A549 (cell line): ENCODE data around the gene RAB11FIP4.

Source experiments
- EHMT2 ChIP-seq: fragments of 200-600 bp; sonication (generic); IDR thresholded peaks from 2 replicates; pipeline ENCODE4 v1.6.1; 2016; ENCODE audit warnings: antibody characterized with exemption, low read depth, mild to moderate bottlenecking, moderate library complexity
- HEYL ChIP-seq: fragments of 250-450 bp; sonication (Bioruptor Pico); IDR thresholded peaks from 2 replicates; pipeline ENCODE4 v1.8.0; 2021; ENCODE audit warnings: mild to moderate bottlenecking, moderate library complexity
- HOXA7 ChIP-seq: fragments of 250-450 bp; sonication (Bioruptor Pico); IDR thresholded peaks from 2 replicates; pipeline ENCODE4 v1.5.0; 2020; ENCODE audit warnings: mild to moderate bottlenecking, moderate library complexity
- MAZ ChIP-seq: fragments of 150-350 bp; IDR thresholded peaks from 2 replicates; pipeline ENCODE4 v1.6.1; 2014; ENCODE audit warnings: antibody characterized with exemption, low read depth, low read length, borderline replicate concordance
- POLR2A ChIP-seq: IDR thresholded peaks from 2 replicates; pipeline ENCODE4 v1.6.1; 2012; ENCODE audit warnings: mild to moderate bottlenecking, low read length
- RNF2 ChIP-seq: fragments of 200-600 bp; sonication (generic); IDR thresholded peaks from 2 replicates; pipeline ENCODE4 v1.6.1; 2016; ENCODE audit warnings: low read depth, mild to moderate bottlenecking, antibody characterized with exemption, moderate library complexity, borderline replicate concordance
- TFCP2L1 ChIP-seq: fragments of 250-450 bp; sonication (Bioruptor Pico); IDR thresholded peaks from 2 replicates; pipeline ENCODE4 v1.5.0; 2021; ENCODE audit warnings: mild to moderate bottlenecking
- ZC3H11A ChIP-seq: fragments of 450-650 bp; IDR thresholded peaks from 2 replicates; pipeline ENCODE4 v1.6.1; 2014; ENCODE audit warnings: antibody characterized with exemption, mild to moderate bottlenecking
- ZFP36 ChIP-seq: fragments of 450-650 bp; IDR thresholded peaks from 2 replicates; pipeline ENCODE4 v1.6.1; 2014; ENCODE audit warnings: borderline replicate concordance; ENCODE audit not compliant: partially characterized antibody
- TF ChIP-seq, protein P1 (sequence below): fragments of >200 bp; sonication (Bioruptor Twin); formaldehyde crosslinking; IDR thresholded peaks from 3 replicates; pipeline ENCODE4 v1.5.1; 2016
- TF ChIP-seq, protein P2 (sequence below): fragments of 150-350 bp; IDR thresholded peaks from 2 replicates; pipeline ENCODE4 v1.6.1; 2014; ENCODE audit warnings: low read depth, mild to moderate bottlenecking, low read length
- TF ChIP-seq, protein P3 (sequence below): fragments of 450-650 bp; IDR thresholded peaks from 2 replicates; pipeline ENCODE4 v1.6.1; 2014; ENCODE audit warnings: antibody characterized with exemption

DNA sequence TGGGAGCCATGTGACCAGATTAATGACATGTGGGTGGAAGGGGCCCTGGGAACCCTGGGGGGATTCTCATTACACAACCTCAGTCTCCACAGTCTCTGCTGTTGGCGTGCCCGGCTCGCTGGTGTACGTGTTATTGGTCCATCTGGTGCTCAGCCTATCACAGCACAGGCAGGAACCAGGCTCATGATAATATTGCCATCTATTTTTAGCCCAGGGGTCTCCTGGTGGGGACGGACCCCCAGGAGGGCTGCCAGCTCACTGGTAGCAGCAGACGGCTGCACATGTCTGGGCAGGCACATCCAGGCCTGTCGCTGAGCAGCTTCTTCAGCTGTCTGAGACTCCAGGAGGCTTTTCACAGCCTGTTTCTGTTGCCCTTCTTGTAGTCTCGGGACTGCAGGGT, 123.8 kb downstream of the RAB11FIP4 start:
- TF ChIP-seq, protein P1, sequence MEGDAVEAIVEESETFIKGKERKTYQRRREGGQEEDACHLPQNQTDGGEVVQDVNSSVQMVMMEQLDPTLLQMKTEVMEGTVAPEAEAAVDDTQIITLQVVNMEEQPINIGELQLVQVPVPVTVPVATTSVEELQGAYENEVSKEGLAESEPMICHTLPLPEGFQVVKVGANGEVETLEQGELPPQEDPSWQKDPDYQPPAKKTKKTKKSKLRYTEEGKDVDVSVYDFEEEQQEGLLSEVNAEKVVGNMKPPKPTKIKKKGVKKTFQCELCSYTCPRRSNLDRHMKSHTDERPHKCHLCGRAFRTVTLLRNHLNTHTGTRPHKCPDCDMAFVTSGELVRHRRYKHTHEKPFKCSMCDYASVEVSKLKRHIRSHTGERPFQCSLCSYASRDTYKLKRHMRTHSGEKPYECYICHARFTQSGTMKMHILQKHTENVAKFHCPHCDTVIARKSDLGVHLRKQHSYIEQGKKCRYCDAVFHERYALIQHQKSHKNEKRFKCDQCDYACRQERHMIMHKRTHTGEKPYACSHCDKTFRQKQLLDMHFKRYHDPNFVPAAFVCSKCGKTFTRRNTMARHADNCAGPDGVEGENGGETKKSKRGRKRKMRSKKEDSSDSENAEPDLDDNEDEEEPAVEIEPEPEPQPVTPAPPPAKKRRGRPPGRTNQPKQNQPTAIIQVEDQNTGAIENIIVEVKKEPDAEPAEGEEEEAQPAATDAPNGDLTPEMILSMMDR, result no peak
- TF ChIP-seq POLR2A (no peak), HOXA7 (no peak), ZC3H11A (no peak), EHMT2 (no peak), RNF2 (no peak), HEYL (CRISPR knock-in tag) (no peak), ZFP36 (no peak), MAZ (no peak), TFCP2L1 (CRISPR knock-in tag) (no peak)
- TF ChIP-seq, protein P2, sequence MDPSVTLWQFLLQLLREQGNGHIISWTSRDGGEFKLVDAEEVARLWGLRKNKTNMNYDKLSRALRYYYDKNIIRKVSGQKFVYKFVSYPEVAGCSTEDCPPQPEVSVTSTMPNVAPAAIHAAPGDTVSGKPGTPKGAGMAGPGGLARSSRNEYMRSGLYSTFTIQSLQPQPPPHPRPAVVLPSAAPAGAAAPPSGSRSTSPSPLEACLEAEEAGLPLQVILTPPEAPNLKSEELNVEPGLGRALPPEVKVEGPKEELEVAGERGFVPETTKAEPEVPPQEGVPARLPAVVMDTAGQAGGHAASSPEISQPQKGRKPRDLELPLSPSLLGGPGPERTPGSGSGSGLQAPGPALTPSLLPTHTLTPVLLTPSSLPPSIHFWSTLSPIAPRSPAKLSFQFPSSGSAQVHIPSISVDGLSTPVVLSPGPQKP, result no peak
- TF ChIP-seq, protein P3, sequence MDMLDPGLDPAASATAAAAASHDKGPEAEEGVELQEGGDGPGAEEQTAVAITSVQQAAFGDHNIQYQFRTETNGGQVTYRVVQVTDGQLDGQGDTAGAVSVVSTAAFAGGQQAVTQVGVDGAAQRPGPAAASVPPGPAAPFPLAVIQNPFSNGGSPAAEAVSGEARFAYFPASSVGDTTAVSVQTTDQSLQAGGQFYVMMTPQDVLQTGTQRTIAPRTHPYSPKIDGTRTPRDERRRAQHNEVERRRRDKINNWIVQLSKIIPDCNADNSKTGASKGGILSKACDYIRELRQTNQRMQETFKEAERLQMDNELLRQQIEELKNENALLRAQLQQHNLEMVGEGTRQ, result no peak
